Gastrocnemius medialis (tissue), 4 donors: Measurements from ENCODE around the gene TTC9C. TPM values are rescaled to one million over a fixed set of nuclear protein-coding genes. Genes with fewer than 3 reads are reported as not detected.

Source experiments
- ATAC-seq, 2 donors: fragments of 150-250 bp; one replicate each; pipeline ENCODE4 v1.9.1; 2016
- DNase-seq, 2 donors: peaks; one replicate each; pipeline ENCODE4 v3.0.0-alpha.2; 2019
- H3K27ac ChIP-seq, 4 donors: fragments of 200-600 bp; sonication (generic); 1 replicate in 1 of 4; 2 replicates in 3 of 4; pipeline ENCODE4 v1.5.1; 2016 to 2018; ENCODE audit warnings: mild to moderate bottlenecking in 2 of 4, moderate library complexity in 1 of 4
- H3K27me3 ChIP-seq, 3 donors: fragments of 200-600 bp; sonication (generic) in 2 of 3; 1 replicate in 1 of 3; 2 replicates in 2 of 3; pipeline versions ENCODE4 v1.5.1 to v1.6.0; 2016 to 2019; ENCODE audit warnings: mild to moderate bottlenecking in 1 of 3, moderate library complexity in 1 of 3
- H3K36me3 ChIP-seq, 2 donors: fragments of 200-600 bp; sonication (generic) in 1 of 2; one replicate each; pipeline ENCODE4 v1.5.1; 2017 to 2018
- H3K4me1 ChIP-seq, 2 donors: fragments of 200-600 bp; sonication (generic) in 1 of 2; one replicate each; pipeline ENCODE4 v1.5.1; 2016 to 2017; ENCODE audit warnings: mild to moderate bottlenecking in 2 of 2
- H3K4me3 ChIP-seq, 4 donors: fragments of 200-600 bp; sonication (generic) in 3 of 4; 1 replicate in 1 of 4; 2 replicates in 3 of 4; pipeline ENCODE4 v1.5.1; 2016 to 2019; ENCODE audit warnings: mild to moderate bottlenecking in 2 of 4
- H3K9me3 ChIP-seq, 3 donors: fragments of 200-600 bp; sonication (generic) in 2 of 3; 1 replicate in 1 of 3; 2 replicates in 2 of 3; pipeline ENCODE4 v1.5.1; 2016 to 2019
- CTCF ChIP-seq, 5 experiments: fragments of 450-650 bp in 3 of 5; fragments of 200-600 bp in 2 of 5; sonication (generic) in 2 of 5; IDR thresholded peaks in 4 of 5; conservative IDR thresholded peaks in 1 of 5; 1 replicate in 4 of 5; 2 replicates in 1 of 5; pipeline ENCODE4 v1.5.1; 2016 to 2019; ENCODE audit warnings: antibody characterized with exemption in 5 of 5, mild to moderate bottlenecking in 3 of 5, moderate library complexity in 3 of 5
- POLR2A ChIP-seq, 2 donors: fragments of 450-650 bp; IDR thresholded peaks; one replicate each; pipeline ENCODE4 v1.6.1; 2017; ENCODE audit warnings: antibody characterized with exemption in 2 of 2, mild to moderate bottlenecking in 2 of 2, moderate library complexity in 2 of 2
- in situ Hi-C, 4 donors: fragments of 200-750 bp; cut with MboI; loops; one replicate each; pipeline versions ENCODE4 v1.15.0 to v1.8.0; 2017; ENCODE audit warnings: low sequenced_read_pairs in 4 of 4
- intact Hi-C: fragments of 100-400 bp; cut with DNase I; formaldehyde crosslinking; loops from one replicate; pipeline ENCODE4 v1.15.1; 2023; ENCODE audit warnings: low total_unique reads
- total RNA-seq, 4 donors: library from RNA; depleted of rRNA; stranded (reverse); fragments of >200 nt; gene quantifications; one replicate each; pipeline versions ENCODE4 v1.1.0 to v1.2.3, GENCODE V29; 2016

Gene TTC9C
- total RNA-seq: 10 to 100 TPM; 11.5 to 16.3 (median 14.1) TPM

GRCh38 chr11:62728171-62728988, at the start of gene TTC9C:
TSS of gene TTC9C (plus strand) at chr11:62728486. CDS start at chr11:62728849, 363 bp downstream.
- no peaks in the 10 kb centered on the region for H3K9me3 ChIP-seq
- in situ Hi-C loops: no loop called here
- H3K4me1 ChIP-seq: peaks cover 42 to 47% of the 10 kb centered on the region in 2 donors
- H3K27ac ChIP-seq: peak within 1 kb of the TSS; percentile 87 to 94 (median 90)
- peak; percentile 60 to 85 for TF ChIP-seq POLR2A (IDR thresholded peaks at IDR 0.05)
- TF ChIP-seq CTCF (IDR thresholded peaks at IDR 0.05 in 4 of 5, conservative IDR thresholded peaks at IDR 0.05 in 1 of 5): no peak
- no peaks in the 10 kb centered on the region for H3K27me3 ChIP-seq
- peak; percentile 78 to 85 for DNase-seq
- intact Hi-C loops: loop anchor here (5.0 kb wide), 1 partner anchor 129 kb away; no protein-coding TSS in a partner anchor
- H3K36me3 ChIP-seq: peaks cover 0 to 15% of the 10 kb centered on the region in 2 donors
- ATAC-seq: peak; percentile 63 to 70
- peak within 1 kb of the TSS; percentile 63 to 95 (median 80) for H3K4me3 ChIP-seq

- DNase-seq (peak; percentile 87 to 92), ATAC-seq (peak; percentile 83 to 85)
- intact Hi-C loops: loop anchor here (1.0 to 5.0 kb wide), 3 partner anchors 26 to 77 kb away; partner anchors contain the start of genes HNRNPUL2, INTS5 and MTA2
- Histone ChIP-seq H3K4me1 (peaks cover 21 to 44% of the 10 kb centered on the region in 2 donors), H3K36me3 (peaks cover 0 to 23% of the 10 kb centered on the region in 2 donors), H3K9me3 (no peaks in the 10 kb centered on the region), H3K27me3 (no peaks in the 10 kb centered on the region), H3K27ac (peak within 1 kb of the TSS; percentile 88 to 97 (median 94)), H3K4me3 (peak within 1 kb of the TSS; percentile 91 to 98 (median 93))
- in situ Hi-C loops: loop anchor here in 2 of 4 donors (25.0 kb wide), 1 partner anchor 292 kb away; no protein-coding TSS in a partner anchor
- TF ChIP-seq POLR2A (IDR thresholded peaks at IDR 0.05): peak; percentile 75 to 85
- no peak for TF ChIP-seq CTCF (IDR thresholded peaks at IDR 0.05 in 4 of 5, conservative IDR thresholded peaks at IDR 0.05 in 1 of 5)
These were observed 49.3 kb upstream of the TTC9C start, which contains the start of gene UBXN1 for GRCh38 chr11:62678770-62679696. TSS of gene UBXN1 (minus strand) at chr11:62679073. CDS start at chr11:62678923, 150 bp downstream.

- TF ChIP-seq CTCF (IDR thresholded peaks at IDR 0.05 in 4 of 5, conservative IDR thresholded peaks at IDR 0.05 in 1 of 5): peak; percentile 25 to 65 (median 51)
- TF ChIP-seq POLR2A (IDR thresholded peaks at IDR 0.05): no peak
- intact Hi-C loops (loop anchor here (1.0 kb wide), 1 partner anchor 13 kb away; no protein-coding TSS in a partner anchor), in situ Hi-C loops (loop anchor here in 2 of 4 donors (25.0 kb wide), 1 partner anchor 294 kb away; no protein-coding TSS in a partner anchor)
- H3K27ac ChIP-seq: peak overlapping the region; percentile 48 to 97 (median 68)
- DNase-seq (peak; percentile 57 to 69), ATAC-seq (peak; percentile 63 to 71)
- H3K9me3 ChIP-seq: no peaks in the 10 kb centered on the region
- H3K36me3 ChIP-seq: peaks cover 0 to 19% of the 10 kb centered on the region in 2 donors
- no peaks in the 10 kb centered on the region for H3K27me3 ChIP-seq
- peaks cover 21 to 43% of the 10 kb centered on the region in 2 donors for H3K4me1 ChIP-seq
- H3K4me3 ChIP-seq: no peak overlapping the region
These were observed 47.5 kb upstream of the TTC9C start for GRCh38 chr11:62680825-62681240.

- H3K27ac ChIP-seq: no peak overlapping the region
- no peak for DNase-seq
- in situ Hi-C loops (loop anchor here in 2 of 4 donors (25.0 kb wide), 1 partner anchor 295 kb away; no protein-coding TSS in a partner anchor), intact Hi-C loops (no loop called here)
- peaks cover 10 to 26% of the 10 kb centered on the region in 2 donors for H3K4me1 ChIP-seq
- peaks cover 0 to 7% of the 10 kb centered on the region in 2 donors for H3K36me3 ChIP-seq
- ATAC-seq: no peak
- H3K27me3 ChIP-seq: peaks cover 0 to under 1% (median 0%) of the 10 kb centered on the region in 3 donors
- no peak overlapping the region for H3K4me3 ChIP-seq
- no peaks in the 10 kb centered on the region for H3K9me3 ChIP-seq
- TF ChIP-seq POLR2A (IDR thresholded peaks at IDR 0.05) (no peak), CTCF (IDR thresholded peaks at IDR 0.05 in 4 of 5, conservative IDR thresholded peaks at IDR 0.05 in 1 of 5) (no peak)
These were observed 45.8 kb upstream of the TTC9C start for GRCh38 chr11:62682518-62682917.
